Tibial nerve (tissue), 3 donors: ENCODE measurements around the gene SNPH.

Experiments
- POLR2A ChIP-seq, 2 donors: fragments of 450-650 bp; IDR thresholded peaks; one replicate each; pipeline ENCODE4 v1.6.1; 2017; ENCODE audit warnings: antibody characterized with exemption in 2 of 2, mild to moderate bottlenecking in 2 of 2, moderate library complexity in 2 of 2
- TF ChIP-seq, protein P1 (sequence below), 5 experiments: fragments of 200-600 bp in 3 of 5; fragments of 450-650 bp in 2 of 5; sonication (generic) in 3 of 5; IDR thresholded peaks; one replicate each; pipeline ENCODE4 v1.5.1; 2016 to 2019; ENCODE audit warnings: antibody characterized with exemption in 5 of 5, mild to moderate bottlenecking in 3 of 5, moderate library complexity in 2 of 5

DNA sequence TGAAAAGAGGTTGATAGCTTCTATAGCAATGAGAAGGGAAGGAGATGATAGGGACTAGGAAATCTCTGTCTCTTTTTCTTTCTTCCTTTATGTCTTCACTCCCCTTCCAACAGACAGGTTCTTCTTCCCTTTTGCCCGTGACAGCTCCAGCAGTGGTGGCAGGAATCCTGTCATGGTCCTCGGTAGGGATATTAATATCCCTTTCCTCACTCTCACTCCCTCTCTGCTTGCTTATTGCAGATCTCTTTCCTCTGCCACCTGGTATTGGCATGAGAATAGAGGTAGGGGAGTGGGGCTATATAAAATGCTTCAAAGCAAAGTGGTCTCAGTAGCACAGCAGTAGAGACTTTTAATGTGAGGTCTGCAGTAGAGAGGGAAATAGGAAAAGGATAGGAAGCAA, 20.5 kb upstream of the SNPH start:
- TF ChIP-seq, protein P1, sequence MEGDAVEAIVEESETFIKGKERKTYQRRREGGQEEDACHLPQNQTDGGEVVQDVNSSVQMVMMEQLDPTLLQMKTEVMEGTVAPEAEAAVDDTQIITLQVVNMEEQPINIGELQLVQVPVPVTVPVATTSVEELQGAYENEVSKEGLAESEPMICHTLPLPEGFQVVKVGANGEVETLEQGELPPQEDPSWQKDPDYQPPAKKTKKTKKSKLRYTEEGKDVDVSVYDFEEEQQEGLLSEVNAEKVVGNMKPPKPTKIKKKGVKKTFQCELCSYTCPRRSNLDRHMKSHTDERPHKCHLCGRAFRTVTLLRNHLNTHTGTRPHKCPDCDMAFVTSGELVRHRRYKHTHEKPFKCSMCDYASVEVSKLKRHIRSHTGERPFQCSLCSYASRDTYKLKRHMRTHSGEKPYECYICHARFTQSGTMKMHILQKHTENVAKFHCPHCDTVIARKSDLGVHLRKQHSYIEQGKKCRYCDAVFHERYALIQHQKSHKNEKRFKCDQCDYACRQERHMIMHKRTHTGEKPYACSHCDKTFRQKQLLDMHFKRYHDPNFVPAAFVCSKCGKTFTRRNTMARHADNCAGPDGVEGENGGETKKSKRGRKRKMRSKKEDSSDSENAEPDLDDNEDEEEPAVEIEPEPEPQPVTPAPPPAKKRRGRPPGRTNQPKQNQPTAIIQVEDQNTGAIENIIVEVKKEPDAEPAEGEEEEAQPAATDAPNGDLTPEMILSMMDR (IDR thresholded peaks at IDR 0.05): no peak
- no peak for TF ChIP-seq POLR2A (IDR thresholded peaks at IDR 0.05)
